Superior temporal gyrus (tissue), 1 donor: ENCODE measurements around the gene OGFOD3.
A peak's percentile ranks its signal among the peaks of the same experiment; 100 is the strongest.
"Not testable (repeated sequence)": the region's sequence is repeated elsewhere in the genome, so short reads cannot be mapped to it uniquely, and the experiment has no call there.

Source experiments
- DNase-seq: peaks from one replicate; pipeline ENCODE4 v3.0.0-alpha.2; 2016; ENCODE audit errors: extremely low spot score

Gene OGFOD3

GRCh38 chr17:82386881-82387704 lies 31.3 kb downstream of the OGFOD3 start:
- no peak for DNase-seq

DNA sequence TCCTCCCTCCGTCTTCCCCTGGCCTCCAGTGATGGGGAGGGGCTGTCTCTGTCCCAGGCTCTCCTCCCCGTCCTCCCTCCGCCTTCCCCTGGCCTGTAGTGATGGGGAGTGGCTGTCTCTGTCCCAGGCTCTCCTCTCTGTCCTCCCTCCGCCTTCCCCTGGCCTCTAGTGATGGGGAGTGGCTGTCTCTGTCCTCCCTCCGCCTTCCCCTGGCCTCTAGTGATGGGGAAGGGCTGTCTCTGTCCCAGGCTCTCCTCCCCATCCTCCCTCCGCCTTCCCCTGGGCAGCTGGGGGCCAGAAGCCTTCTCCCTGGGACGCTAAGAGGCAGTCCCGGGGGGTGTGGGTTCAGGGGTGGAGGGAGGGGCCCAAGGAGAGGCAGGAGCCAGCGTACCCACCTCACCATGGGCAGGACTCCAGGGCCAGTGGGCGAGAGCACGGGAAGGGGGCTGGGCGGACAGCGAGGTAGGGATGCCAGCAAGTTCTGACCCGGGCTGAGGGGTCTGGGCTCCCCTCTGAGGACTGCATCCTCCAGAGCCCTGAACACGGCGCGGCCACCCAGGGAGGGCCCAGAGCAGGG lies 32.0 kb downstream of the OGFOD3 start:
- DNase-seq = no peak

DNA sequence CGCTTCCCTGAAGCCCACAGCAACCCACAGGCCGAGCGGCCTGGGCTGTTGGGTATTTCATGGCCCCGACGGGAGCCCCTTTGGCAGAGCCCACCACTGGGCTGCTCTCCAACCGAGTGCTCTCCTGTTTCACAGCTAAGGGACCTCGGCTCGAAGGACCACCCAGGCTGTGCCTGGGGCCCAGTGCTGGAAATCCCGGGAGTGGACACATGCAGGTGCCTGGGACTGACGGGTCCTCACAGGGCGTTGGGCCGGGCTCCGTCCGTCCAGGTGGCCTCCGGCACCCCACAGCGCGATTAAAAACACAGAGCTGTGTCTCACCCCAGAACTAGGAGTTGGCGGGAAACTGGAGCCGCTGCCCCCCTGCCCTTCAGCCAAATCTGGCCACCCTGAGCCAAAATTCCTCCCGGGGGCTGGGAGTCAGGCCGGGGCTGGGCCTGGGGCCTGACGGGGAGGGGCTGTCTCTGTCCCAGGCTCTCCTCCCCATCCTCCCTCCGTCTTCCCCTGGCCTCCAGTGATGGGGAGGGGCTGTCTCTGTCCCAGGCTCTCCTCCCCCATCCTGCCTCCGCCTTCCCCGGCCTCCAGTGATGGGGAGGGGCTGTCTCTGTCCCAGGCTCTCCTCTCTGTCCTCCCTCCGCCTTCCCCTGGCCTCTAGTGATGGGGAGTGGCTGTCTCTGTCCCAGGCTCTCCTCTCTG lies 32.7 kb downstream of the OGFOD3 start:
- DNase-seq = no peak

DNA sequence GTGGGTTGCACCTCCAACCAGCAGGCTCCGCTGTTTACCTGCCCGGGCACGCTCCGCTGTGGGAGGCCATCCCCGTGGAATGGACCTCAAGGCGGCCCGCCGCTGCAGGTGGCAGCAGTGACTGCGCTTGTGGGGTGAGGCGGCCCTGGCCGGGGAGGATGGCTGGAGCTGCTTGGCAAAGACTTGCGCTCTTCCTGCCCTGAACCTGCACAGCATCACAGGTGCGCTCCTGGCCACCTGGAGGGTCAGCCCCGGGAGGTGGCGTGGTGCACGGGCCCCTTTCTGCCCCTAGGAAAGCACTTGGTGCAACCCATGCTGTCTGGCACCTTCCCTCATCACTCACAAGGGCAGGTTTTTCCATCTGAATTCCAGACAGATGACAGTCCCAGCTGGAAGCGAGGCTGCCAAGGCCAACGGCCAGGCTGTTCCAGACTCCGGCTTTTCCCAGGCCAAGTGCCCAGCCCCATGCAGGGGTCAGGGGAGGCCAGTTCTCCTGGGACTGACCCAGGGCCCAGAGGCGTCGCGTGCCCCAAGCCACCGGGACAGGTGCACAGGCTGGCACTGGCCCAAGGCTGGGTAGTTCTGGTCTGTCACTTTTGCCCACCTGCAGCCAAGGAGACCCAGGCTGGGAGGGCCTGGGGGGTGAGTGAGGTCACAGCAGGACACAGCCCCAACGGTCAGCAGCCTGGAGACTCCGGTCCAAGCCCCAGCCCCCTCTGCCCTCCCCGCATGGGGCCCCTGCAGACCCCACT lies 33.5 kb downstream of the OGFOD3 start:
- DNase-seq = no peak

- DNase-seq = no peak
Observed at GRCh38 chr17:82384051-82384729, 34.2 kb downstream of the OGFOD3 start.

DNA sequence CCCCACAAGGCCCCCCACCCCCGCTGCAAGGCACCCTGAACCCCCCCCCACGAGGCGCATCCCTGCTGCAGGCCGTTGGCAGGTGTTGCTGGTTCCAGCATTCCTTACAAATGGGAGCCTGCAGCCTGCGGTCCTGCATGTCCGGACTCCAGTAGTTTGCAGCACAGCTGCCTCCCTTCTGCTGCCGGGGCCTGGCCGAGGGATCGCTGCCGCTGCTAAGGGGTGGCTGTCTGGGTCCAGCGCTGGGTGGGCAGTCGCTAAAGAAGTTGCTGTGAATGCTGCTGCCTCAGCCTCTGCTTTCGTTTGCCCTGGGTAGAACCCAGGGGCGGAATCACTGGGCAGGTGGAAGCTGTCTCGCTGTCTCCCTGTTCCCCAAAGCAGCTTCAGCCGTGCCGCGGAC lies 35.0 kb downstream of the OGFOD3 start:
- no peak for DNase-seq

DNA sequence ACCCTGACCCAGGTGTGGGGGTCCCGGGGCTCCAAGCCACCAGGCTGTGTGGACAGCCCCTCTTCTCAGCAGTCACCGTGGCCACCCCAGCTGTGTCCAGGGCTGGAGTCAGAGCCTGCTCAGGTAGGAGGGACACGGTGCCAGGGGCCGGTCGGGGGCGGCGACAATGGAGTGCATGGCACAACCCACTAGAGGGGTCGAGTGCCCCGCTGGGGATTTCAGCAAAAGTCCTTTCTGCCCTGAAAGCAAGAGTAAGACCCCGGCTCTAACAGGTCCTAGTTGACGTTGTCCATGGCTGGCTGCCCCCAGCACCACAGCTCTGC lies 35.5 kb downstream of the OGFOD3 start:
- no peak for DNase-seq

DNA sequence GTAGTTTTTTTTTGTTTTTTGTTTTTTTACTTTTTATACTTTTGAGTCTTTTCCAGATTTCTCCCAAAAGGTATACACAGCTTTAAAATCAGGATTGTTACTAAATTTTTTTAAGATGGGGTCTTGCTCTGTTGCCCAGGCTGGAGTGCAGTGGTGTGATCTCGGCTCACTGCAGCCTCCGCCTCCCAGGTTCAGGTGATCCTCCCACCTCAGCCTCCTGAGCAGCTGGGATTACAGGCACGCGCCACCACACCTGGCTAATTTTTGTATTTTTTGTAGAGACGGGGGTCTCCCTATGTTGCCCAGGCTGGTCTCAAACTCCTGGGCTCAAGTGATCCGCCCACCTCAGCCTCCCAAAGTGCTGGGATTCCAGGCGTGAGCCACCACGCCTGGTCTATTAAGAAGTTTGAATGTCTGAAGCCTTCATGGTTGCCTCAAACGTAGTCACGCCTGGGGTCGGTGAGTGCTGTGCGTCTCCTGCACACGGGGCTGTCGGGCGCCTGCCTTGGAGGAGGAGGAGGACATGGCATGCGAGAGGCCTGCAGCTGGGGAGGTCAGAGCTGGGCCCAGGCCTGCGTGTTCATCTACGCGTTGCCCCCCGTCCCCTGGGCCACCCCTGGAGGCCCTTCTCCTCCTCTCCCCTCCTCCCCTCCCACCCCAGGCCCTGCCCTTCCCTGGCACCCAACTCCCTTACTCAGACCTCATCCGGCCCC lies 36.0 kb downstream of the OGFOD3 start:
- not testable (repeated sequence) for DNase-seq

GRCh38 chr17:82381703-82382009 lies 36.7 kb downstream of the OGFOD3 start:
- DNase-seq = not testable (repeated sequence)

- DNase-seq = peak; percentile 40
Observed at GRCh38 chr17:82380860-82381702, 37.3 kb downstream of the OGFOD3 start.

GRCh38 chr17:82378741-82379021 lies 39.7 kb downstream of the OGFOD3 start:
- DNase-seq = no peak

GRCh38 chr17:82377924-82378740 lies 40.3 kb downstream of the OGFOD3 start:
- DNase-seq = no peak

- not testable (repeated sequence) for DNase-seq
Observed at GRCh38 chr17:82377294-82377693, 41.1 kb downstream of the OGFOD3 start.

DNA sequence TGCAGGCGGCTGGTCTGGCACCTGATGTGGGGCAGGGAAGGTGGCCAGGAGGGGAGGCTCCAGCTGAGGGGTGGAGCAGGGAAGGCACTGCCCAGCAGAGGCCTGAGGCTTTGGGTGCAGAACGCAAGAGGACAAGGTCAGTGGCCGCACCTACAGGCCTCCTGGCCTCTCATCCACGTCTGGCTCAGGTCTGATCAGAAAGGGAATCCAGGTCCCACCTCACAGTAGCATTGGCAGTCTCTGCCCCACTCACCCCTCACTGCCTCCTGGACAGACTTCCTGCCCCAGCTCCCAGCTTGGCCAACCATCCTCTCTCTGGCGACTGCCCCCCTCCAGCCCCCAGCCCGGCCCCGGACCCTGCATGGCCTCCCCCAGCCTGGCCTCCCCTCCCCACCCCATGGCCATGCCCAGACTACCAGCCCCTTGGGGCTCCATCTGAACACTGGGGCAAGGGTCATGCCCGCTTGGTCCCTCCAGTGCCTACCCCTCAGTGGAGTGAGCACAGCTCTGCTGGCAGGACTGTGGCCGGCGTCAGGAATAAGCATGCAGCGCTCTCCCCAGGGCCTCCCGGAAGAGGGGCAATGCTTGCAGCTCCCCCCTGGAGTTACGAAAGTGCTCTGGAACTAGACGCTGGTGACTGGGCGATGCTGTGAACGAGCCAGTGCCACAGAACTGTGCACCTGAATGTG lies 42.2 kb downstream of the OGFOD3 start:
- DNase-seq = no peak

DNA sequence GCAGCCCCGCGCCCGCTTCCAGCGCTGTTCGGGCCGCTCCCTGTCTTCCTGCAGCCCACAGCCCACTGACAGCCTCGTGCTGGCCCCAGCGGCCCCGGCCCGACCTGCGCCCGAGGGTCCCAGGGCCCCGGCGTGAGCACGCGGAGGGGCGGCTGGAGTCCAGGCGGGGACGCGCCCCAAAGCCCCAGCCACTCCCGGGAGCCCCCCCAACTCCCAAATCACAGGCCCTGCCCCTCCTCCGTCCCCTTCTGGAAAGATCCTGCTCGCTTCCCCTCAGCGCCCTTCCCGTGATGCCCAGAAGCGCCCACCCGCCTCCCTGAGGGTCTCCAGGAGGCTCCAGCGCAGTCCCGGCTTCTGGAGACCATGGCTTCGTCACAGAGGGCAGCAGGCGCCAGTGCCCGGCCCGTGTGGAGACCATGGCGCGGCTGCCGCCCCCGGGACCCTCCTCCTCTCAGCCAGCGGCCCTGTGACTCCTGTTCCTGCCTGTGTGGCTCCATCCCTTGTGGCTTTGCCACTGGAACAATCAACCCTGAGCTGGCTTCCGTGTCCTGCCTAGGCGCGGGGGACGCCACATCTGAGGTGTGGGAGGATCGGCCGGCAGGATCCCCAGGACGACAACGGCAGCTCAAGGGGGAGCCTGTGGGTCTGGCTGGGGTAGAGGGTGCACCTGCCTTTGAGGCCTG lies 42.9 kb downstream of the OGFOD3 start:
- DNase-seq = no peak

DNA sequence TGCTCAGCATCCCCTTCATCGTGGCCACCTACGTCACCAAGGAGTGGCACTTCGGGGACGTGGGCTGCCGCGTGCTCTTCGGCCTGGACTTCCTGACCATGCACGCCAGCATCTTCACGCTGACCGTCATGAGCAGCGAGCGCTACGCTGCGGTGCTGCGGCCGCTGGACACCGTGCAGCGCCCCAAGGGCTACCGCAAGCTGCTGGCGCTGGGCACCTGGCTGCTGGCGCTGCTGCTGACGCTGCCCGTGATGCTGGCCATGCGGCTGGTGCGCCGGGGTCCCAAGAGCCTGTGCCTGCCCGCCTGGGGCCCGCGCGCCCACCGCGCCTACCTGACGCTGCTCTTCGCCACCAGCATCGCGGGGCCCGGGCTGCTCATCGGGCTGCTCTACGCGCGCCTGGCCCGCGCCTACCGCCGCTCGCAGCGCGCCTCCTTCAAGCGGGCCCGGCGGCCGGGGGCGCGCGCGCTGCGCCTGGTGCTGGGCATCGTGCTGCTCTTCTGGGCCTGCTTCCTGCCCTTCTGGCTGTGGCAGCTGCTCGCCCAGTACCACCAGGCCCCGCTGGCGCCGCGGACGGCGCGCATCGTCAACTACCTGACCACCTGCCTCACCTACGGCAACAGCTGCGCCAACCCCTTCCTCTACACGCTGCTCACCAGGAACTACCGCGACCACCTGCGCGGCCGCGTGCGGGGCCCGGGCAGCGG lies 43.6 kb downstream of the OGFOD3 start:
- DNase-seq = no peak

- no peak for DNase-seq
Observed at GRCh38 chr17:82373731-82374625, 44.4 kb downstream of the OGFOD3 start.
